G401 (cell line): ENCODE results near the gene SLC22A23. TPM values are rescaled to one million over a fixed set of nuclear protein-coding genes. Genes with fewer than 3 reads are reported as not detected.

ENCODE experiments used
- DNase-seq: peaks from one replicate; pipeline ENCODE4 v3.0.0-alpha.2; 2015; ENCODE audit warnings: low spot score
- in situ Hi-C: cut with HindIII; loops from 2 replicates; pipeline ENCODE4 v1.10.0; 2016; ENCODE audit warnings: low sequenced_read_pairs, mixed read lengths
- total RNA-seq: library from RNA; depleted of rRNA; stranded (reverse); fragments of >200 nt; shearing (Covaris generic); gene quantifications from 2 replicates; pipeline ENCODE4 v1.2.3, GENCODE V29; 2014

The SLC22A23 gene
- total RNA-seq, 1 experiment from 2014 or later: 0.20 TPM

GRCh38 chr6:3361312-3362037 lies 95.4 kb downstream of the SLC22A23 start:
- in situ Hi-C loops: no loop called here
- DNase-seq: no peak

GRCh38 chr6:3360727-3361045 lies 96.2 kb downstream of the SLC22A23 start:
- in situ Hi-C loops: no loop called here

GRCh38 chr6:3359973-3360726 lies 96.7 kb downstream of the SLC22A23 start:
- DNase-seq: no peak
- in situ Hi-C loops: no loop called here

More at GRCh38 chr6:3360727-3361045, 96.2 kb downstream of the SLC22A23 start:
- DNase-seq: no peak

GRCh38 chr6:3359101-3359752 lies 97.6 kb downstream of the SLC22A23 start:
- in situ Hi-C loops: no loop called here
- no peak for DNase-seq

GRCh38 chr6:3358413-3359100 lies 98.3 kb downstream of the SLC22A23 start:
- no peak for DNase-seq
- in situ Hi-C loops: no loop called here

GRCh38 chr6:3357678-3358077 lies 99.2 kb downstream of the SLC22A23 start:
- in situ Hi-C loops: no loop called here
- no peak for DNase-seq

GRCh38 chr6:3356824-3357420 lies 99.9 kb downstream of the SLC22A23 start:
- in situ Hi-C loops: no loop called here
- no peak for DNase-seq

- peak; percentile 70 for DNase-seq
- in situ Hi-C loops: no loop called here
Observed at GRCh38 chr6:3356056-3356823, 100.6 kb downstream of the SLC22A23 start.

GRCh38 chr6:3355358-3356055 lies 101.3 kb downstream of the SLC22A23 start:
- DNase-seq: peak; percentile 43
- in situ Hi-C loops: no loop called here

GRCh38 chr6:3355011-3355357 lies 101.9 kb downstream of the SLC22A23 start:
- in situ Hi-C loops: no loop called here
- no peak for DNase-seq

GRCh38 chr6:3353939-3354338 lies 102.9 kb downstream of the SLC22A23 start:
- DNase-seq: no peak
- in situ Hi-C loops: no loop called here

GRCh38 chr6:3353213-3353903 lies 103.5 kb downstream of the SLC22A23 start:
- in situ Hi-C loops: no loop called here
- no peak for DNase-seq

GRCh38 chr6:3352678-3353077 lies 104.2 kb downstream of the SLC22A23 start:
- in situ Hi-C loops: no loop called here
- DNase-seq: no peak

GRCh38 chr6:3351829-3352524 lies 104.9 kb downstream of the SLC22A23 start:
- in situ Hi-C loops: no loop called here
- DNase-seq: no peak

GRCh38 chr6:3351105-3351676 lies 105.7 kb downstream of the SLC22A23 start:
- in situ Hi-C loops: no loop called here
- no peak for DNase-seq

- DNase-seq: no peak
Observed at GRCh38 chr6:3350252-3350796, 106.5 kb downstream of the SLC22A23 start.

More at GRCh38 chr6:3350252-3350796, 106.5 kb downstream of the SLC22A23 start:
- in situ Hi-C loops: no loop called here
